Islet precursor cell (in vitro differentiated cells): ENCODE results near the gene ANO8.
"Not testable (repeated sequence)": the region's sequence is repeated elsewhere in the genome, so short reads cannot be mapped to it uniquely, and the experiment has no call there.

Experiments
- DNase-seq: peaks from one replicate; pipeline ENCODE4 v3.0.0-alpha.2; 2018

Gene ANO8, protein sequence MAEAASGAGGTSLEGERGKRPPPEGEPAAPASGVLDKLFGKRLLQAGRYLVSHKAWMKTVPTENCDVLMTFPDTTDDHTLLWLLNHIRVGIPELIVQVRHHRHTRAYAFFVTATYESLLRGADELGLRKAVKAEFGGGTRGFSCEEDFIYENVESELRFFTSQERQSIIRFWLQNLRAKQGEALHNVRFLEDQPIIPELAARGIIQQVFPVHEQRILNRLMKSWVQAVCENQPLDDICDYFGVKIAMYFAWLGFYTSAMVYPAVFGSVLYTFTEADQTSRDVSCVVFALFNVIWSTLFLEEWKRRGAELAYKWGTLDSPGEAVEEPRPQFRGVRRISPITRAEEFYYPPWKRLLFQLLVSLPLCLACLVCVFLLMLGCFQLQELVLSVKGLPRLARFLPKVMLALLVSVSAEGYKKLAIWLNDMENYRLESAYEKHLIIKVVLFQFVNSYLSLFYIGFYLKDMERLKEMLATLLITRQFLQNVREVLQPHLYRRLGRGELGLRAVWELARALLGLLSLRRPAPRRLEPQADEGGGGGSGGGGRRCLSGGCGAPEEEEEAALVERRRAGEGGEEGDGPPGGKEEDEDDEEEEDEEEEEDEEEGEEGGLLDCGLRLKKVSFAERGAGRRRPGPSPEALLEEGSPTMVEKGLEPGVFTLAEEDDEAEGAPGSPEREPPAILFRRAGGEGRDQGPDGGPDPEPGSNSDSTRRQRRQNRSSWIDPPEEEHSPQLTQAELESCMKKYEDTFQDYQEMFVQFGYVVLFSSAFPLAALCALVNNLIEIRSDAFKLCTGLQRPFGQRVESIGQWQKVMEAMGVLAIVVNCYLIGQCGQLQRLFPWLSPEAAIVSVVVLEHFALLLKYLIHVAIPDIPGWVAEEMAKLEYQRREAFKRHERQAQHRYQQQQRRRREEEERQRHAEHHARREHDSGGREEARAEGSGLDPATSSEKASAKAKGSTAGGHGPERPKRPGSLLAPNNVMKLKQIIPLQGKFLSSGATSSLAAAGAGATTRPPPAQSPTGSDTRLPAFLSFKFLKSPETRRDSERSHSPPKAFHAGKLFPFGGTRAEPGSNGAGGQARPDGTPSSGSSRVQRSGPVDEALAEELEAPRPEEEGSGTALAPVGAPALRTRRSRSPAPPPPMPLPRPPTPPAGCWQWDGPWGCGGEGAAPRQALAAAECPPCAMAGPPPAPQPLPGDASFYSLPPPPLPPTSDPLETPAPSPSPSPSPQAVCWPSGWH

DNA sequence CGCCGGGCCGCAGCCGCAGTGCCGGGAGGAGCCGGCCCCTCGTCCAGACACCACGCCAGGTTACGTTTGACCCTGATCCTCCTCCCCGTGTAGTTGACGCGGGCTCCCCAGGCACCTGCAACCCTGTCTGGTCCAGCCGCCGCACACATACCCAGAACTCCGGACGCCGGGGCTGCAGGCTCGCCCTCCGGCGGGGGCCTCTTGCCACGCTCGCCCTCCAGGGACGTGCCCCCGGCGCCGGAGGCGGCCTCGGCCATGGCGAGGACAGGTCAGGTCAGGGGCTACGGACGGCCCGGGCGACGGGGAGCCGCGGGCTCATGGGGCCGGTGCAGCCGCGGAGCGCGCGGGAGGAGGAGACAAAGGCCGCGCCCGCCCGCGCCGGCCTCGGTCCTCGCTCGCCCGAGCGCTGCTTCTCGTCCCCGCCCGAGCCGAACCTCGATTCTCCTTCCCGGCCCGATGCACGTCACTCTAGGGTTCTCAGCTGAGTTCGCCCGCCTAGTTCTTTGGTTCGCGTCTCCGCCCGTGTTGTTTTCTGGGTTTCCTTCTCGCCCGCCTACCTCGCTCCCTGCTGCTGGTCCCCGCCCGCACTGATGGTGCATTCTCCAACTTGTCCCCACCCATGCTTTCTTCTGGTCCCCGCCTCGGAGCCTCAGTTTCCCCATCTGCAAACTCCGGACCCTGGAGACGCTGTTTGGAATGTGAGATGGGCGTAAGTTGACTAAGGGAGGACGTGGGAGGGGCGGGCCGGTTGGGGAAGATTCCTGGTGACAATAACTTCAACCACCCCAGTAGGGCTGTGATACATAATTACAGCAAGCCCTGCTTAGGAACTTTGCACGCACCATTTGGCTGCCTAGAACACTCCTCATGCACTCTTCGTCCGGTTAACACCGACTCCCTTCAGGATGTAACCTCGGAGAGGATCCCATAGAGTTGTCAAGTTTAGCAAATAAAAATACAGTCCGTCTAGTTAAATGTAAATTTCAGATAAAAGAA is at the start of gene ANO8:
TSS of gene ANO8 (minus strand) at position 442 of the 996 bp plus-strand sequence. CDS start at position 257, 185 bp downstream.
- peak; percentile 98 for DNase-seq

DNA sequence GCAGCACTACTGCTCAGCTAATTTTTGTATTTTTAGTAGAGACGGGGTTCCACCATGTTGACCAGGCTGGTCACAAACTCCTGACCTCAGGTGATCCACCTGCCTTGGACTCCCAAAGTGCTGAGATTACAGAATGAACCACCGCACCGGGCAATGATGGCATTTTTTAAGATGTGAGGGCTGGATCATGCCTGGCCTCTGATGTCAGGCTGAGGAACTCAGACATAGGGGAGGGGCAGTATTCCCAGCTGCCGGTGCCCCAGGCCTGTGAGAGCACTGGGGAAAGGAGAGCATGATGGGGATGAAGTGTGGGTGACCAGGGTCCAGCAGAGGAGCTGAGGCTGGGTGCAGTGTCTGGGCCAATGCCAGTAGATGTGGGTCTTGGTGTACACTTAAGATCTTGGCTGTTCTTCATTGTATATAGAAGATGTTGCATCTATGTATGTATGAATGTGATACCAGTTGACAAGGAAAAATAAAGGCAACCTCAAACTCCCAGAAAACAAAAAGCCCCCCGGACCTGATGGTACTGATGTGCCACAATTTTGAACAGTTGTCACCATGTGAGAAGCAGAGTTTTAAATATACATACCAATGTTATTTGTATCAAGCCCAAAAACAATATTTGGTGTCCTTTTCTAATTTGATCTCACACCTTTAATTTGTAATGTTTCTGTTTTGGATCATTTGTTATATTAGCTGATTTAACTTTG is 45.9 kb upstream of the ANO8 start:
- no peak for DNase-seq

DNA sequence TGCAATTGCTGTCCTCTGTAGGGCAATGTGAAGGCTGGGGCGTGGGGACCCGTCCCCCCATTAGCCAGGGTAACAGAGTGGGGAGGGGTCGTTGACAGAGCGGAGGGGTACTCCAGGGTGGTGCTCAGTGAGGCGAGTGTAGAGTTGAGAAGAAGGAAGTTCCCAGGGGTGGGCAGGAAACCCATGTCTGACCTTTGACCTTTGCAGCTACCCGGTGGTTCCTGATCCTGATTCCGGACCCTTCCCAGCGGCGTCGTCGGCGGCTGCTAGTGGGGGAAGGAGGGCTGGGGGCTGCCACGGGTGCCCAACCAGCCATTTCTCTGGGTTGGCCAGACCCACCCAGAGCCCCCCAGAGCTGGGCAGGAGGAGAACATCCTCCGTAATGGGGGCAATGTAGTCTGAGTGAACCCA is 44.6 kb upstream of the ANO8 start:
- no peak for DNase-seq

DNA sequence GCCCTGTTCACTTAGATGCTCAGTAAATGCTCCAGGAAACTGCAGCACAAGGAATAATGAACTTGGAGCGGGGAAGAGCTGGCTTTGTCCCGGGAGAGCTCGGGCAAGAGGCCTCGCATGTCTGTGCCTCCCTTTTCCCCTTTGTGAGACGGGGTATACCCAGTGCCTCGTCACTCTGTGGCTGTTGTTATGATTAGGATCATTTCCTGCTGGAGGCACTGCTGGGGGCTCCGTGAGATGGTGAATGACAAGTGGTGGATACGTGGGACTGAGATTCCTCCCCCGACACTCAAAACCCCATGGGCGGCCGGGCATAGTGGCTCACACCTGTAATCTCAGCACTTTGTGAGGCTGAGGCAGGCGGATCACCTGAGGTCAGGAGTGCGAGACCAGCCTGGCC is 43.6 kb upstream of the ANO8 start:
- no peak for DNase-seq

DNA sequence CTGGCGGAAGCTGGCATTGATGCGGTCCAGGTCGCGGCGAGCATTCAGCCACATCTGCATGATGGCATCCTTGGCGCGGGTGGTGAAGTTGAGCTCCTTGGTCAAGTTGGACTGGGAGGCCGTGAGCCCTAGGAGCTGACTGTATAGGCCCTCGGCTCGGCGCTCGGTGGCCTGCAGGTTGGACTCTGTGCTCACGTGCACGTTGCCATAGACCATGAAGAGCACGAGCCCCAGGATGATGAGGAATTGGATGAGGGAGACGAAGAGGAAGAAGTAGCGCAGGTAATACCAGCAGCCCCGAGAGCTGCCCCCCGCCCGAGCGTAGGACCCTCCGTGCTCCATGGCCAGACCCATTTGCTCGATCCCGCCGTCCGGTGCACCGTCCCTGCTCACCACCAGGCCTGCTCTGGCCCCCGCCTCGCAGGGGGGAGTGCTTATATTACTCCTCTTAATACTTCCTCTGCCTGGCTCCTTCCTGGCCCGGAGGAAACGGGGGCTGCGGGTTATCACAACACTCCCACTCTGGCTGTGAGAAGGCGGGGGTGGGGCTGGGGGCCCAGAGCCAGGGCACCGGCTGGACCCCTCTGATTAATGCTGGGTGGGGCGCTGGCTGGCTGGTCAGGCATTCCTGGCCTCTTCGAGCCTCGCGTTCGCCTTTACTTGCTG is 42.4 kb upstream of the ANO8 start, which contains the start of gene PLVAP:
TSS of gene PLVAP (minus strand) at position 408 of the 666 bp plus-strand sequence. CDS start at position 354, 54 bp downstream.
- DNase-seq, result no peak

DNA sequence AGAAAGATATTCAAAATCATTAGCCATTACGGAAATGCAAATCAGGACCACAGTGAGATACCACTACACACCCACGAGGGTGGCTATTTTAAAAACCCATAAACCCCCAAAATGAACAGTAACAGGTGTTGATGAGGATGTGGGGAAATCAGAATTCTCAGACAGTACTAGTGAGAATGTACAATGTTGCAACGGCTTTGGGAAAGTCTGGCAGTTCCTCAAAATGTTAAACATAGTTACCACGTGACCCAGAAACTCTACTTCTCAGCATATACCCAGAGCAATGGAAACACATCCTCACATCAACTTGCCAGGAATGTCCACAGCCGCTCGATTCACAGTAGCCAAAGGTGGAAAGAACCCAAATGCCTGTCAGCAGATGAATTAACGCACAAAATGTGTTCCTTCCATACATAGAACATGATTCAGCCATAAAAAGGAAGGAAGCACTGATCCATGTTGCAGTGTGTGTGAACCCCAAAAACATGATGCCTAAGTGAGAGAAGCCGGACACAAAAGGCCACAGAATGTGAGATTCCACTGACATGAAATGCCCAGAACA is 35.5 kb upstream of the ANO8 start:
- no peak for DNase-seq

DNA sequence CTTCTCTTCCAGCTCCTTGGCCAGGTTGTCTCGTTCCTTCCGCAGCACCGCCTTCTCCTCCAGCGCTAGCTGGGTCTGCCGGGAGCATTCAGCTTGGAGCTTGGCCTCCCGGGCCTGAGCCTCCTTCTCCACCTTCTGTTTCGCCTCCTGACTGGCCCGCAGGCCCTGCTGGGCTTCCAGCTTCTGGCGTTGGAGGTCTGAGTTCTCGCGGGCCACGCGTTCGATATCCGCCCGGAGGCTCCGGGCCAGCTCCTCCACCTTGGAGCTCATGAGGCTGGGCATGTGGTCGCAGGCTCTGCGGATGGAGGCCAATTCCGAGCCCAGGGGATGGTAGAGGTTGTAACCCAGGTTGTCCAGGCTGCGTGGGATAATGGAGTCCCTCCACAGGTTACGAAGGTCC is 30.7 kb upstream of the ANO8 start:
- no peak for DNase-seq

DNA sequence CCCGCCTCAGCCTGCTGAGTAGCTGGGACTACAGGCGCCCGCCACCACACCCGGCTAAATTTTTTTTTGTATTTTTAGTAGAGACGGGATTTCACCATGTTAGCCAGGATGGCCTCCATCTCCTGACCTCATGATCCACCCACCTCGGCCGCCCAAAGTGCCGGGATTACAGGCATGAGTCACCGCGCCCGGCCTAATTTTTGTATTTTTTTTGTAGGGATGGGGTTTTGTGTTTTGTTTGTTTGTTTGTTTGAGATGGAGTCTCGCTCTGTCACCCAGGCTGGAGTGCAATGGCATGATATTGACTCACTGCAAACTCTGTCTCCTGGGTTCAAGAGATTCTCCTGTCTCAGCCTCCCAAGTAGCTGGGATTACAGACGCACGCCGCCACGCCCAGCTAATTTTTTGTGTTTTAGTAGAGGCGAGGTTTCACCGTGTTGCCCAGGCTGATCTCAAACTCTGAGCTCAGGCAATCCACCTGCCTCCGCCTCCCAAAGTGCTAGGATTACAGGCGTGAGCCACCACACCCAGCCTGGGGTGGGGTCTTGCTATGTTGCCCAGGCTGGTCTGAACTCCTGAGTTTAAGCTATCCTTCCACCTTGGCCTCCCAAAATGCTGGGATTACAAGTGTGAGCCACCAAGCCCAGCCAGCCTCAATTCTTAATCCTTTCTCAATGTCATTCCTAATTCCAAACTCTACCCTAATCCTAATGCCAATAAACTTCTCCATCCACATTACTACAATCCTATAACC is 29.4 kb upstream of the ANO8 start:
- DNase-seq, result not testable (repeated sequence)

DNA sequence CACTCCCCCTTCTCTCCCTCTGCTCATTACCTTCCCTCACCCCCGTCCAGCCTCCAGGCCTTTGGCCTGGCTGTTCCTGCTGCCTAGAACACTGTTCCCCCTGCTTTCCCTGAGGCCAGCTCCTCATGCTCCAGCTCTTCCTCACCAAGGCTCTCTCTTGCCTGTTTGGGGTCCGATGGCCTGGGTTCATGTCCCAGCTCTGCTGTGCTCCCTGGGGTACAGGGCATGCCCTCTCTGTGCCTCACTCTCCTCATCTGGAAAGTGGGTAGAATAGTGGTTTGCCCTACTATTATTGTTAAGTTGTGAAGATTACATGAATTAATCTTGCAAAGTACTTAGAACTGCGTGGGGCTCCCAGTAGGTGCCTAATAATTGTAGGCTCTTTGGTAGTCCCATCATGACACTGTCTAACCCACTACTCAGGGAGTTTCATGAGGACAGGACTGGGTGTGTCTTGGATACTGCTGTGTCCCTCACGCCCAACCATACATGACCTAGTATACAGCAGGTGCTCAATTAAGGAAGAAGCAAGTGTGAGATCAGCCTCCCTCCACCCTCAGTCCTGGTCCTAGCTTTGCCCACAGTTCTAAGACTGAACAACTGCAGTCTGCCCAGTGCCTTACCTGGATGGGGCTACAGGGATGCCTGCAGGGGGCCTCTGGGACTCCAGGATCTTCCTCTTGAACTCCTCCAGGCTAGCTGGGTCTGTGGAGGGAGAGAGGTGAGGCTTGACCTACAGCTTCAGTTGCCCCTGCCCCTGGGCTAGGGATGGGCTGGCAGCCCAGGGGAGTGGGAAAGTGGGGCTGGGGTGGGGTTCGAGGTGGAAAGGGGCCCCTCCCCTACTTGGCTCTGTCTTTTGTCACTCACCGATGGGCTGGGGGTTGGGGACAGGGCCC is 25.5 kb upstream of the ANO8 start:
- no peak for DNase-seq

DNA sequence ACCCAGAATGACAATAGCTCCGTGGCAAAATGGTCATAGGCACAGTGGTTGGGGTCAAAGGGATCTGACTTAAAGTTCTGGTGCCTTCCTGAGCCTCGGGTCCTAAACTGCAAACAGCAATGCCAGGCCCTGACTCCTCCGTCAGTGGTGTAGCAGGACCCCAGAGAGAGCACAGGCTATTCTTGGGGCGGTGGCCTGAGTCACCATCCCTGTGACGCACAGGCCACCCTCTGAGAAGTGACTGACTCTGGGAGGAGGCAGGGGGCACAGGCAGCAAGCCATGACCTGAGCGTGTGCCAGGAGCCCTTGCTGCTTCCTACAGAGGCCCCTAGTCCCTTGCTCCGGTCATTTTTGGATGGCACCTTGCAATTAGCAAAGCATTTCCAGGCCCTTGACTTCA is 23.7 kb upstream of the ANO8 start:
- DNase-seq, result no peak

DNA sequence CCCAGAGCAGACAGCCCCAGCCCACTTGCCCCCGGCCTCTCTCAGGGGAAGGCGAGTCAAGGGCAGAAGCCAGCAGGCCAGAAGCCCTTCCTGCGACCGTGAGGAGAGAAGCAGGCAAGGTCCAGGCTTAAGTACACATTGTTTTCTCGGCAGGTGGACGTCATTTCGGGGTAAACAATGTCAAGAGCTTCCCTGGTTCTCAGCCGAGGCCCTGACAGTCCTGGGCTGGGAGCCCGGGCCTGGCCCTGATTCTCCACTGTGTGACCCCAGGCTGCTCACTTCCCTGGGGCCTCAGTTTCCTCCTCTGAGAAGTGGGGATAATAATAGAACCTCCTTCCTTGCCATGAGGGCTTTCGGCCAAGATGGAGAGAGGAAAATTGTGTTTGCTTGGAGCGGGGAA is 23.1 kb upstream of the ANO8 start:
- no peak for DNase-seq

DNA sequence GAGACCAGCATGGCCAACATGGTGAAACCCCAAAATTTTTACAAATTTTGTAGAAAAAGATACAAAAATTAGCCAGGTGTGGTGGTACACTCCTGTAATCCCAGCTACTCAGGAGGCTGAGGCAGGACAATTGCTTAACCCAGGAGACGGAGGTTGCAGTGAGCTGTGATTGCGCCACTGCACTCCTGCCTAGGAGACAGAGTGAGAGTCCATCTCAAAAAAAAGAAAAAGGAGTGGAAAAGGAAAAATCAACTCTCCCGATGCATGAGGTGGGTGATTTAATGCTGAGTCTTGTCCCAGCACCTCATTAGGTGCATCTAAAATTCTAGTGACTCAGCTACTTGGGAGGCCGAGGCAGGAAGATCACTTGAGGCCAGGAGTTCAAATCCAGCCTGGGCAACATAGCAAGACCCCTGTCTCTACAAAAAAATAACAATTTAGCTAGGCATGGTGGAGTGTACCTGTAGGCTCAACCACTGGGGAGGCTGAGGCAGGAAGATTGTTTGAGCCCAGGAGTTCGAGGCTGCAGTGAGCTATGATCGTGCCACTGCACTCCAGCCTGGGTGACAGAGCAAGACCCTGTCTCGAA is 22.5 kb upstream of the ANO8 start:
- no peak for DNase-seq

DNA sequence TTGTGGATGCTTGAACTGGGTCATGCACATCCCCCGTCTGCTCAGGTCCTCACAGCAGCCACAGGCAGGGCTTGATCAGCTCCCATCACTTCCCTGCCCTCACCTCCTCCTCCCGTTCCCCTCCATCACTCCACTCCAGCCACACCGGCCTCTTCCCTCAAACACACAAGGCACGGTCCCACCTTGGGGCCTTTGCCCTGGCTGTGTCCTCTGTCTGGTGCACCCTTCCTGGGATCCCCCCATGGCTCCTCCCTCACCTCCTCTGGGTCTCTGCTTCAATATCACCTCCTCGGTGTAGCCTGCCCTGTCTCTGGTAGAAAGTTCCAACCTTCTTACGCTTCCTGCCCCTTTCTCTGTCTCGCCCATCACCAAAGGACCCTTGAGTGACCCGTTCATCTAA is 18.7 kb upstream of the ANO8 start:
- no peak for DNase-seq

DNA sequence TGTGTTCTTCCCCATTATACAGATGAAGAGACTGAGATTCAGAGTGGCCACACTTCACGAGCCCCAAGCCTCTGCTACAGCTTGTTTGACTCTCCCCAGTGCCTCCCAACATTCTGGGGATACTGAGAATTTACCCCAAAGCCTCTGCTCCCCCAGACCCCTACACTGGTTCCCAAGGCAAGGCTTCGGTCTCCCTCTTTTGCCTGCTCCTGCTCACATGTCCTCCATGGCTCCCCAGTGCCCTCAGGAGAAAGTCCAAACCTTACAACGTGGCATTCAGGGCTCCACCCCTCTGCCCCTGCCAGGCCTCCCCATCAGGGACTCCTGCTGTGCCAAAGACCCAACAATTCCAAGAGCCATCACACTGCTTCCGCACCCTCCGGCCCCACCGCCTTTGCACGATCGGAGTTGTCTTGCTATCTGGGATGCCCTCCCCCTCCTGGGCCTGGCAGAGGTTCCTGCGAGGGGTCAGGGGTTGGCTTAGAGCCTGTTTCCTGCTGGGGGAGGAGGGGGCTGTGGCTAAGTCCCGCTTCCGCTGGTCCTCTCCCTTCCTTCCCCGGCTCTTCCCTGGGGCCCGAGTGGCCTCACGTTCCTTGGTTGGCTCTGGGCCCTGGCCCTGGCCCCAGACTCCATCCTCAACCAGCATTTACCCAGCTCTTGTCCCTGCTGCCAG is 18.1 kb upstream of the ANO8 start:
- DNase-seq, result no peak

DNA sequence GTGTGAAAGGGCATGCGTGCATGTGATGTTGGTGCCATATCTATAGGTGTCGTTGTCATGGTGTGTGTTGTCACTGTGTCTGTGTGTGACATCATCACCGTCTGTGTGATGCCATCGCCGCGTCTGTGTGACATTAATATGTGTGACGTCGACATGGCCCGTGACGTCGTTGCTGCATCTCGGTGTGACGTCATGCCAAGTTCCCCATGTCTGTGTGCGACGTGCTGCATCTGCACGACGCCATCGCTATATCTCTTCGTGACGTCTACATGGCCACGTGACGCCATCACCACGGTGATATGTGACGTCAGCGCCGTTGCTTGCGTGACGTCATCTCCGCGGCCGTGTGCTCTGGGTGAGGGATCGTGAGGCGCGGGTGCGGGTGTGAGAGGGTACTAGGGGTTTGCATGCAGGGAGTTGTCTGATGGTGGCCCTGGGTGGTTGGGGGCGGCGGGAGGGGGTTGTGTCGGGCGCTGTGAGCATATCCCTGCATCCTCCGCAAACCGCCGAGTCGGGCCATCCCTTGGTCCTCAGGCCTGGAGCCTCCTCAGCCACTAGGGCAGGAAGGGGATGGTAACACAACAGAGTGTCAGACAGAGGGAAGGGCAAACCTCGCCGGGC is 17.3 kb upstream of the ANO8 start:
- DNase-seq, result no peak

DNA sequence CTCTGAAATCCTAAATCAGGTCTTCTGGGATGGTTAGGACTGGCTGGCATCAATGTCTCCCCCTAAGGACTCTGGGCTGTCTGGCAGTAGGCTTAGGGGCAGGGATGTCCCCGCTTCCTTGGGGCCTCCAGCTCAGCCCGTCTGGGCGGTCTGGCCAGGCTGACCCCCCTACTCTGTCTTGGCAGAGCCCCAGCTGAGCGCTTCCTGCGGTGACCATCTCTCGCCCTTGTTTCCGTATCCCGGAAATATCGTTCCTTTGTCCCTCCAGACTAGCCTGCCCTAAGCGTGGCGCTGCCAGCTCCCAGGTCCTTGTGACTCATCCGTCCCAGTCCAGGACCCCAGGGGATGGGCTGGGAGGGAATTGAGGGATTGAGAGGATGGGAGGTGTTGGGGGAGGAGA is 14.0 kb upstream of the ANO8 start:
- peak; percentile 95 for DNase-seq

DNA sequence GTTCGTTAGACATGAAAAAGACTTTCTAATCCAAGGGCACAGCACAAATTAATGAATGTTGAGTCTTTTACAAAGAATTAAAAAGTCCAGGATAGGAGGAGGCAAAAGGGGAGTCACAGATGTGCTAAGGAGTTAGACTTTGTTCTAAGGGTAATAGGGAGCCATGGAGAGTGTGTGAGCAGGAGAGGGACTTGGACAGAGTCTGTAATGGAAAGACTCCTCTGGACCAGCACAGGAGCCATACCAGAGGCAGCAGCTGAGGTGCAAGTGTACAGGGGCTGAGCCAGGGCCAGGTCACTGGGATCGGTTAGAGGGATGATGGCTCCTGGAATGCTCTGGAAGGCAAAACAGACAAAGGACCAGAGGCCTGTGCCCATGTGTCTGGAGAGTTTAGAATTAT is 13.2 kb upstream of the ANO8 start:
- DNase-seq, result no peak
